ENCODE measurements around the gene ZNF207.
"Not testable (repeated sequence)": the region's sequence is repeated elsewhere in the genome, so short reads cannot be mapped to it uniquely, and the experiment has no call there.

The ZNF207 gene

GRCh38 chr17:32307658-32308057 lies 42.3 kb upstream of the ZNF207 start:
- Histone ChIP-seq H3K27me3 (peaks cover 10% of the 10 kb centered on the region), H3K4me1 (ENCODE audit: control insufficient read depth in 1 of 2, insufficient read depth in 1 of 2, low read depth in 1 of 2, low read length in 1 of 2) (no peaks in the 10 kb centered on the region), H3K4me3 (ENCODE audit: low read depth in 1 of 2, low read length in 1 of 2) (no peak overlapping the region), H3K27ac (no peak overlapping the region), H3K9me3 (no peaks in the 10 kb centered on the region), H3K36me3 (no peaks in the 10 kb centered on the region)
- TF ChIP-seq CTCF (IDR thresholded peaks at IDR 0.05): no peak

- H3K4me3 ChIP-seq (ENCODE audit: low read depth in 1 of 2, low read length in 1 of 2): no peak overlapping the region
Observed at GRCh38 chr17:32311028-32311536, 38.9 kb upstream of the ZNF207 start.

GRCh38 chr17:32314636-32315035 lies 35.3 kb upstream of the ZNF207 start:
- Histone ChIP-seq H3K9me3 (no peaks in the 10 kb centered on the region), H3K27ac (no peak overlapping the region), H3K4me1 (ENCODE audit: control insufficient read depth in 1 of 2, insufficient read depth in 1 of 2, low read depth in 1 of 2, low read length in 1 of 2) (no peaks in the 10 kb centered on the region), H3K36me3 (no peaks in the 10 kb centered on the region), H3K27me3 (peaks cover 13% of the 10 kb centered on the region), H3K4me3 (ENCODE audit: low read depth in 1 of 2, low read length in 1 of 2) (no peak overlapping the region)
- TF ChIP-seq CTCF (IDR thresholded peaks at IDR 0.05): no peak

More at GRCh38 chr17:32311028-32311536, 38.9 kb upstream of the ZNF207 start:
- no peak overlapping the region for H3K27ac ChIP-seq
- peaks cover 19% of the 10 kb centered on the region for H3K27me3 ChIP-seq
- H3K4me1 ChIP-seq (ENCODE audit: control insufficient read depth in 1 of 2, insufficient read depth in 1 of 2, low read depth in 1 of 2, low read length in 1 of 2): no peaks in the 10 kb centered on the region
- no peaks in the 10 kb centered on the region for H3K36me3 ChIP-seq
- H3K9me3 ChIP-seq: no peaks in the 10 kb centered on the region
- TF ChIP-seq CTCF (IDR thresholded peaks at IDR 0.05): no peak

GRCh38 chr17:32315171-32315570 lies 34.8 kb upstream of the ZNF207 start:
- Histone ChIP-seq H3K27ac (no peak overlapping the region), H3K4me3 (ENCODE audit: low read depth in 1 of 2, low read length in 1 of 2) (no peak overlapping the region), H3K36me3 (no peaks in the 10 kb centered on the region)

GRCh38 chr17:32316653-32317052 lies 33.3 kb upstream of the ZNF207 start:
- not testable (repeated sequence) for H3K9me3 ChIP-seq; H3K27ac ChIP-seq; H3K36me3 ChIP-seq; H3K4me1 ChIP-seq (ENCODE audit: control insufficient read depth in 1 of 2, insufficient read depth in 1 of 2, low read depth in 1 of 2, low read length in 1 of 2); H3K4me3 ChIP-seq (ENCODE audit: low read depth in 1 of 2, low read length in 1 of 2)
- peaks cover 13% of the 10 kb centered on the region for H3K27me3 ChIP-seq

More at GRCh38 chr17:32315171-32315570, 34.8 kb upstream of the ZNF207 start:
- no peaks in the 10 kb centered on the region for H3K9me3 ChIP-seq
- H3K27me3 ChIP-seq: peaks cover 13% of the 10 kb centered on the region
- TF ChIP-seq CTCF (IDR thresholded peaks at IDR 0.05): no peak
- no peaks in the 10 kb centered on the region for H3K4me1 ChIP-seq (ENCODE audit: control insufficient read depth in 1 of 2, insufficient read depth in 1 of 2, low read depth in 1 of 2, low read length in 1 of 2)

- Histone ChIP-seq H3K4me1 (ENCODE audit: control insufficient read depth in 1 of 2, insufficient read depth in 1 of 2, low read depth in 1 of 2, low read length in 1 of 2) (no peaks in the 10 kb centered on the region), H3K4me3 (ENCODE audit: low read depth in 1 of 2, low read length in 1 of 2) (no peak overlapping the region)
- TF ChIP-seq CTCF (IDR thresholded peaks at IDR 0.05): no peak
Observed at GRCh38 chr17:32317353-32317752, 32.6 kb upstream of the ZNF207 start.

More at GRCh38 chr17:32317353-32317752, 32.6 kb upstream of the ZNF207 start:
- no peak overlapping the region for H3K27ac ChIP-seq
- H3K36me3 ChIP-seq: no peaks in the 10 kb centered on the region
- H3K9me3 ChIP-seq: no peaks in the 10 kb centered on the region
- H3K27me3 ChIP-seq: peaks cover 13% of the 10 kb centered on the region
